NCI-H146 (cell line): ENCODE results near the gene PGF.
"Not testable (repeated sequence)": the region's sequence is repeated elsewhere in the genome, so short reads cannot be mapped to it uniquely, and the experiment has no call there.

ENCODE experiments used
- DNase-seq: peaks from one replicate; lab custom pipeline; 2025; lab: John Stamatoyannopoulos, UW

PGF gene

GRCh38 chr14:74941676-74942097, 13.7 kb downstream of the PGF start:
- no peak for DNase-seq

DNA sequence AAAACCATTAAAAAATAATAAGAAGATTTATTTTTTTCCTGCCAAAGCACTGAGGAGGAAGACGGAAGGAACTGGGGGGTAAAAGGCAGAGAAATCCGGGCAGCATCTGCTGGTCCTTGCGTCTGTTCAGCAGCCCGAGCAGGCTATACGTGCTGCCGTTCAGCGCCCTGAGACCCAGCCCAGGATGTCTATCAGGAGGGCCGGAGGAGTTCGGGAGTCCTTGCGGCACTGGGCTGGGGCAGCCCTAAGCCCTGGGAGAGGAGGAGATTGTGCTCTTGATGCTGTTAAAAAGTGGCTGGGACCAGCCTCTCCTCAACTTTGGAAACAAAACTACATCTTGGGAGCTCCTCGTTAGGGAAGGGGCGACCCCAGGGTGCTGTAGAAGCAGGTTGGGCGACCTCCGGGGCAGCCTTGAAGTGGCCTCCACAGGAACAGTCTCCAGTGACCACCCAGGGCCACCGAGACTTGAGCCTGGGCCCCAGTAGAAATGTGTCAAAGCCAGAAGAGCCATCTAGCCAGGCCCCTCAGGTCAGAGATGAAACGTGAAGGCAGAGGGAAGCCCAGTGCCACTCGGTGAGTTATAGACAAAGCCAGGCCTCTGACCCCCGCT, 14.3 kb downstream of the PGF start:
- DNase-seq: no peak

- no peak for DNase-seq
These were observed 16.6 kb downstream of the PGF start for GRCh38 chr14:74938531-74939495.

- no peak for DNase-seq
These were observed 18.2 kb downstream of the PGF start for GRCh38 chr14:74937171-74937570.

DNA sequence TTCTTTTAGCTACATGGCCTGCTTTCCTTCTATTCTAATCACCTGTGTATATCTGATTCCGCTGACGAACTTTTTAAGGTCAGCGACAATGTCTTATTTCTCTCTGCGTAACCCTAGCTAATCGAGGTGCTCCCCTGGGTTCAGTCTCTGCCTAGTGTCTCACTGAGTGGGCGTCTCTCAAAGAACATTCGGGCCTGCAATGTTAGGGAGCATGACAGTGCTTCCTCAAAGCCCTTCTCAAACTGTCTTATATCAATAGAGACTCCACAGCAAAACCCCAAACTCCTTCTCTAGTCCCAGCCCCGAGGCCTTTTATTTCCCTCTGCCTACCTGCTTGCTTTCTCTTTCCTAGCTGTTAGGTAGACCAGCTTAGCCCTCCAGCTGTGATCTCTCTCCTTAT, 18.7 kb downstream of the PGF start:
- no peak for DNase-seq

GRCh38 chr14:74936151-74936550, 19.2 kb downstream of the PGF start:
- DNase-seq: no peak

GRCh38 chr14:74935360-74935680, 20.1 kb downstream of the PGF start:
- no peak for DNase-seq

- DNase-seq: no peak
These were observed 20.7 kb downstream of the PGF start for GRCh38 chr14:74934476-74935359.

DNA sequence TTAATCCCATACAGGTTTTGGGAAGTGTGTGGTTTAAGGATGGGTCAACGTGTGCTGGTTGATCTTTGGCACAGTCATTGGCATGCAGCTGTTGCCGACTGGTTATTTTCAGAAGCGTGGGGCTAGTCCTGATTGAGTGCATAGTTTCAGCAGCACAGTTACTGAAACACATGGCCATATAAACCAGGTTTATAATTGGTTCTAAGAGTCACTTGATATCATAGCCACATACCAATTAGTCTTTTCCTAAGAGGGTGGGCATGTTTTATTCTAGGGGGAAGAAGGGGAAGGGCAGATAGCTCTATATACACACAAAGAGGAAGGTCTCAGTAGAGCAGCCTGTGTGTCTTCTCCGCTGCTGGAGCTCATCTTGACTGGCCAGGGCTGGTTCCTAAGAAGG, 21.4 kb downstream of the PGF start:
- no peak for DNase-seq

DNA sequence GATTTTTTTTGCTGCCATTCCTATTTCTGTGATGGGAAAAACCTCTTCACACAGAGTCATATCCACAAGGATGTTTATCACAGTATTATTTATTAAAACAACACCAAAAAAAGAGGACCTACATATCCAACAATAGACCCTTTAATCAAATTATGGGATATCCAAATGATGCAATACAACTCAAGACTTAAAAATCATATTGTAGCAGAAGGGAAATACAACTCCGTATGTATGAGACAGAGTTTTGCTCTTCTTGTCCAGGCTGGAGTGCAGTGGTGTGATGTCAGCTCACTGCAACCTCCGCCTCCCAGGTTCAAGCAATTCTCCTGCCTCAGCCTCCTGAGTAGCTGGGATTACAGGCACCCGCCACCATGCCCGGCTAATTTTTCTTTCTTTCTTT, 22.5 kb downstream of the PGF start:
- not testable (repeated sequence) for DNase-seq

- no peak for DNase-seq
These were observed 22.9 kb downstream of the PGF start for GRCh38 chr14:74932401-74932901.

DNA sequence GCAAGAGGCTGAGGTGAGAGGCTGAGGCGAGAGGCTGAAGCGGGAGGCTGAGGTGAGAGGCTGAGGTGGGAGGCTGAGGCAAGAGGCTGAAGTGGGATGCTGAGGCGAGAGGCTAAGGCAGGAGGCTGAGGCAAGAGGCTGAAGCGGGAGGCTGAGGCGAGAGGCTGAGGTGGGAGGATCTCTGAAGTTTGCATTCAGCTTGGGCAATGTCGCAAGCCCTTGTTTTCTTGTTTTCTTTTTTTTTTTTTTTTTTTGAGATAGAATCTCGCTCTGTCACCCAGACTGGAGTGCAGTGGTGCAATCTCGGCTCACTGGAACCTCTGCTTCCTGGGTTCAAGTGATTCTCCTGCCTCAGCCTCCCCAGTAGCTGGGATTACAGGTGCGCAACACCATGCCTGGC, 23.7 kb downstream of the PGF start:
- not testable (repeated sequence) for DNase-seq

- no peak for DNase-seq
These were observed 26.2 kb downstream of the PGF start for GRCh38 chr14:74929242-74929641.

DNA sequence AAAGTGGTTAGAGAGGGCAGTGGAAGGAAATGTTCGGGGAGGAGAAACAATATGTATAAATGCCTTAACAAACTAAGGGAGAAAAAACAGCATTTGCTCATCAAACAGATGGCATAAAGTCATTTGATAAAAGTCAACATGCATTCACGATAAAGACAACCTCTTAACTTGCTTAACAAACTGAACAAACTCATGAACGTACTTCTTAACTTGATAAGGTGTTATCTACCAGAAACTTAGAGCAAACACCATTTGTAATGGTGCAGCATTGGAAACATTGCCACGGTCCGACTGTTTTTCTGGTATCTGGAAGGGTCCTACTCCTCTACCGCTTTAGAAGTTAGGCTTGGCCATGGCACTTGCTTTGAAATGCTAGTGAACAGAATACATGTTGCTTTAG, 28.2 kb downstream of the PGF start:
- no peak for DNase-seq

GRCh38 chr14:74924061-74924460, 31.3 kb downstream of the PGF start:
- DNase-seq: no peak

GRCh38 chr14:74922752-74923401, 32.5 kb downstream of the PGF start, which contains the start of gene RPS6KL1:
TSS of gene RPS6KL1 (minus strand) at chr14:74923260. CDS start at chr14:74921541, 1,719 bp downstream.
- peak; percentile 86 for DNase-seq

DNA sequence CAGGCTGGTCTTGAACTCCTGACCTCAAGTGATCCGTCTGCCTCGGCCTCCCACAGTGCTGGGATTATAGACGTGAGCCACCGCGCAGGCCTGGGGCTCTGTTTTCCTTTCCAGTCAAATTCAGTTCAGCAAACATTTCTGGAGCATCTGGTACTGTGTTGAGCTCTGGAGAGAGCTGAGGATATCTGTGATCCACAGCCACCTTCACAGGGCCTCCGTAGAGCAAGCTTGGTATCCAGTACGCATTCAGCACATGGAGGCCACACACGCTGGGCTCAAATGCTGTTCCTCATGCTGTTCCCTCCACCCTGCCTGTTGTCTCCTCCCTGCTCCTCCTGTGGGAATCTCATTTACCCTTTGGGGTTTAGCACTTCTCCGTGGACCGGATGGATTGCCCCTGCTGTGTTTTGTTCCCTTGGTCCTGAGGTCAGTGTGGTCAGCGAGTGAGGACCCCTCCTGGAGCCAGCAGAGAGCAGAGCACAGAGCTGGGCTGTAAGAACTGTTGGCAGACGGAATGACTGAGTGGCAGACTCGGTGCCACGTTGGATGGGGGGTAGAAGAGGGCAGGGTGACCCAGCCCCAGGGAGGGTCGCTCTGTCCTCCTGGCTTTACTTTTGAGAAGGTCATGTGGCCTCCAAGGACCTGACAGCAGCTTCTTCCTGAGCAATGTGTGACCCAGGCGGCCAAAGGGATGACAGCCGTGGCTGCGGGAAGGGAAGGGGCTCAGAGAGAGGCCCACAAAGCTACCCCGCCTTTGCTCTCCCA, 33.2 kb downstream of the PGF start:
- DNase-seq: no peak

GRCh38 chr14:74921053-74921620, 34.3 kb downstream of the PGF start:
- DNase-seq: no peak

- no peak for DNase-seq
These were observed 35.1 kb downstream of the PGF start for GRCh38 chr14:74920281-74920680.

DNA sequence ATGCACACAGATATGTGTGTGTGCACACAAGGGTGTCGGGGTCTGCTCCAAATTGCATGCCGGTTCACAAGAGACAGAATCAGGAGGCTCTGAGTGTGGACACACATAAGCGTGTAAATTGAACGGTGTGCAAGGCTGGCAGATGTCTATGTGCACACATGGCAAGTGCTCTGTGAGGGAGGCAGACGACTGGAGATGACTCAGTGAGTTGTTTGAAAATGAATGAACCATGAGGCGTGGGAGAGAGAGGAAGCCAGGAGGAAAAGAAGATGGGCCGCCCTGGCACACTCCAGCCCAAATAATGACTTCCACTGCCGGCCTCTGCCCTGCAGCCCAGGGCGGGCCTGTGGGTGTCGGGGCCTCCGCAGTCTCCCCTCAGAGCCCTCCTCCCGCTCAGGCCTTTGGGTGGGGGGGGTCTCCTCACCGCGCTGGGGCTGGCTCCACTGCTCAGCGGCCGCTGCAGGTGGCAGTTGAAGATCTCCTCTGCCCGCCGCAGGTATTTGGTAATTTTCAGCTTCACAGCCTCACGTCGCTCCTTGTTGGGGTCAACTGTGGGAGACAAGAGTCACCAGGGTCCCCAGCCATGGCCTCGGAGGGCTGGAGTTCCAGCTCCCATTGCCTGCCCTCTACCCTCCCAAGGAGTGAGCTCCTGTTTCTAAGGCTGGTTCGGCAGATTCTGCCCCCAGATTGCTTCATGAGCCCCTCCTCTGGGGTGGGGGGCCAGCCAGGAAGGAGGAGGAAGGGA, 35.8 kb downstream of the PGF start:
- DNase-seq: no peak
